Measurements from ENCODE around the gene NELFE.

- TF ChIP-seq SP1 (IDR thresholded peaks at IDR 0.05), result no peak
- TF ChIP-seq SP1 (CRISPR knock-in tag; IDR thresholded peaks at IDR 0.05), result no peak
- no peak for TF ChIP-seq CHD4 (IDR thresholded peaks at IDR 0.05; ENCODE audit: borderline replicate concordance, low read length)
- TF ChIP-seq ZBTB7A (CRISPR knock-in tag; IDR thresholded peaks at IDR 0.05), result no peak
- no peak for TF ChIP-seq EZH2 (conservative IDR thresholded peaks at IDR 0.05; ENCODE audit: low read depth, low read length)
- TF ChIP-seq FOSL1 (CRISPR knock-in tag; IDR thresholded peaks at IDR 0.05; ENCODE audit: borderline replicate concordance), result no peak
- TF ChIP-seq ESRRA (CRISPR knock-in tag; IDR thresholded peaks at IDR 0.05; ENCODE audit: low read depth), result no peak
- no peak for TF ChIP-seq MBNL3 (CRISPR knock-in tag; conservative IDR thresholded peaks at IDR 0.05)
- no peak for TF ChIP-seq POLR2AphosphoS5 (IDR thresholded peaks at IDR 0.05; ENCODE audit: low read depth, low read length)
- TF ChIP-seq JUNB (CRISPR knock-in tag; IDR thresholded peaks at IDR 0.05; ENCODE audit: borderline replicate concordance), result no peak
- TF ChIP-seq, protein P1, sequence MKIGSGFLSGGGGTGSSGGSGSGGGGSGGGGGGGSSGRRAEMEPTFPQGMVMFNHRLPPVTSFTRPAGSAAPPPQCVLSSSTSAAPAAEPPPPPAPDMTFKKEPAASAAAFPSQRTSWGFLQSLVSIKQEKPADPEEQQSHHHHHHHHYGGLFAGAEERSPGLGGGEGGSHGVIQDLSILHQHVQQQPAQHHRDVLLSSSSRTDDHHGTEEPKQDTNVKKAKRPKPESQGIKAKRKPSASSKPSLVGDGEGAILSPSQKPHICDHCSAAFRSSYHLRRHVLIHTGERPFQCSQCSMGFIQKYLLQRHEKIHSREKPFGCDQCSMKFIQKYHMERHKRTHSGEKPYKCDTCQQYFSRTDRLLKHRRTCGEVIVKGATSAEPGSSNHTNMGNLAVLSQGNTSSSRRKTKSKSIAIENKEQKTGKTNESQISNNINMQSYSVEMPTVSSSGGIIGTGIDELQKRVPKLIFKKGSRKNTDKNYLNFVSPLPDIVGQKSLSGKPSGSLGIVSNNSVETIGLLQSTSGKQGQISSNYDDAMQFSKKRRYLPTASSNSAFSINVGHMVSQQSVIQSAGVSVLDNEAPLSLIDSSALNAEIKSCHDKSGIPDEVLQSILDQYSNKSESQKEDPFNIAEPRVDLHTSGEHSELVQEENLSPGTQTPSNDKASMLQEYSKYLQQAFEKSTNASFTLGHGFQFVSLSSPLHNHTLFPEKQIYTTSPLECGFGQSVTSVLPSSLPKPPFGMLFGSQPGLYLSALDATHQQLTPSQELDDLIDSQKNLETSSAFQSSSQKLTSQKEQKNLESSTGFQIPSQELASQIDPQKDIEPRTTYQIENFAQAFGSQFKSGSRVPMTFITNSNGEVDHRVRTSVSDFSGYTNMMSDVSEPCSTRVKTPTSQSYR (CRISPR knock-in tag; IDR thresholded peaks at IDR 0.05; ENCODE audit: borderline replicate concordance), result no peak
- no peak for TF ChIP-seq ZNF207 (IDR thresholded peaks at IDR 0.05; ENCODE audit: borderline replicate concordance)
- TF ChIP-seq DMAP1 (CRISPR knock-in tag; IDR thresholded peaks at IDR 0.05), result no peak
- TF ChIP-seq MAFF (IDR thresholded peaks at IDR 0.05; ENCODE audit: low read depth, low read length), result no peak
- 0 out of 4 replicates have a peak, but pooled peaks of 1 of the 2 experiments have one; percentile 12 for TF ChIP-seq POLR2A (IDR thresholded peaks at IDR 0.05; ENCODE audit: insufficient read depth in 1 of 2, low read depth in 2 of 2, low read length in 2 of 2)
Measured at GRCh38 chr6:31954511-31954910, 4.3 kb downstream of the NELFE start.
